HT-29 (cell line): ENCODE results near the gene CLCNKA. TPM values are rescaled to one million over a fixed set of nuclear protein-coding genes. Genes with fewer than 3 reads are reported as not detected.

Experiments used
- DNase-seq: peaks from one replicate; pipeline ENCODE4 v3.0.0-alpha.2; 2015; ENCODE audit warnings: low spot score
- small RNA-seq: library from RNA; depleted of rRNA; stranded (forward); fragments of <200 nt; gene quantifications from one replicate; pipeline ENCODE3, GENCODE V24; 2014
- total RNA-seq: library from RNA; depleted of rRNA; stranded (reverse); fragments of >200 nt; shearing (Covaris generic); gene quantifications from 2 replicates; pipeline ENCODE4 v1.2.3, GENCODE V29; 2014; rRNA removed

Gene CLCNKA
- total RNA-seq, 1 experiment from 2014 or later: not detected

GRCh38 chr1:16077406-16078245 lies 55.8 kb downstream of the CLCNKA start:
- no peak for DNase-seq

GRCh38 chr1:16078925-16079656 lies 57.3 kb downstream of the CLCNKA start:
- peak; percentile 89 for DNase-seq

- no peak for DNase-seq
These were observed 58.8 kb downstream of the CLCNKA start for GRCh38 chr1:16080422-16081150.

DNA sequence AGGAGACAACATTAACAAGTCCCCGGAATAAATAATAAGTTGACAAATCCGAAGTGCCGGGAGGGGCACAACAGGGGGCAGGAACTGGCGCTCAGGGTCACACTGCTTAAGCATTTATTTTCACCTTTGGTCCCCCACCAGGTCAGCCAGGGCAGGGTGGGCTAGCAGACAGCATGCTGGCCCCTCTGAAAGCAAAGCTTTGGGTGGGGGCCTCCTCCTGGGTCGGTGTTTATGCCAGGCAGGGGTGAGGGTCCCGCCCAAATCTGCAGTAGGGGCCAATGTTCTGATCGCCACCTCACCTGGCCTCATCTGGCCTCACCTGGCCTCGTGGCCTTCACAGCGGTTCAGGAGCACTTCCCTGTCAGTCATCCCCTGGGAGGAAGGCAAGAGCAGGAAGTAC lies 59.8 kb downstream of the CLCNKA start:
- no peak for DNase-seq

GRCh38 chr1:16082283-16083038 lies 60.6 kb downstream of the CLCNKA start:
- peak; percentile 93 for DNase-seq

- DNase-seq: no peak
These were observed 61.6 kb downstream of the CLCNKA start for GRCh38 chr1:16083486-16083885.

Small RNAs within 50 kb of the gene (small RNA-seq; reads per million reads assigned to genes)
- gene AL355994.1 (not detected), gene AL355994.5 (not detected)

Other genes with a start within 250 kb of the CLCNKA start
- gene UQCRHL, start 214.4 kb upstream of the CLCNKA start, total RNA-seq: 5.5 and 8.0 TPM in 2 replicates
- gene SPEN, start 174.3 kb upstream of the CLCNKA start, total RNA-seq: 17.1 and 20.1 TPM in 2 replicates
- gene ZBTB17, start 45.9 kb upstream of the CLCNKA start, total RNA-seq: 44.1 and 45.5 TPM in 2 replicates
- gene SRARP, start 17.8 kb upstream of the CLCNKA start, total RNA-seq: not detected in 2 replicates
- gene HSPB7, start 4.0 kb upstream of the CLCNKA start, total RNA-seq: not detected in 2 replicates
- gene CLCNKB, start 21.7 kb downstream of the CLCNKA start, total RNA-seq: not detected in 2 replicates
- 0.34 and 0.43 TPM in 2 replicates for gene FAM131C, start 51.6 kb downstream of the CLCNKA start, total RNA-seq
- 302 and 331 TPM in 2 replicates for gene EPHA2, start 134.0 kb downstream of the CLCNKA start, total RNA-seq
- gene ARHGEF19, start 190.6 kb downstream of the CLCNKA start, total RNA-seq: 15.8 and 15.9 TPM in 2 replicates
- gene CPLANE2, start 215.1 kb downstream of the CLCNKA start, total RNA-seq: 16.3 and 25.7 TPM in 2 replicates